Thoracic aorta (tissue), 2 donors: Measurements from ENCODE around the gene VAV2. TPM values are rescaled to one million over a fixed set of nuclear protein-coding genes. Genes with fewer than 3 reads are reported as not detected.

ENCODE experiments used
- ATAC-seq: fragments of 150-250 bp; one replicate; pipeline ENCODE4 v1.8.0; 2017; ENCODE audit warnings: low read depth; ENCODE audit not compliant: insufficient number of reproducible peaks, low FRiP score
- DNase-seq: peaks from one replicate; pipeline ENCODE4 v3.0.0-alpha.2; 2020; ENCODE audit warnings: low spot score
- H3K27ac ChIP-seq, 2 donors: fragments of 200-600 bp; sonication (generic); 1 replicate in 1 of 2; 2 replicates in 1 of 2; pipeline ENCODE4 v1.5.1; 2016; ENCODE audit warnings: mild to moderate bottlenecking in 2 of 2, moderate library complexity in 2 of 2
- H3K27me3 ChIP-seq: fragments of 200-600 bp; sonication (generic); replicated peaks from 2 replicates; pipeline ENCODE4 v1.6.0; 2016; ENCODE audit warnings: mild to moderate bottlenecking; ENCODE audit not compliant: insufficient read depth
- H3K36me3 ChIP-seq: fragments of 200-600 bp; sonication (generic); one replicate; pipeline ENCODE4 v1.5.1; 2016
- H3K4me1 ChIP-seq, 2 donors: fragments of 200-600 bp; sonication (generic); 1 replicate in 1 of 2; 2 replicates in 1 of 2; pipeline versions ENCODE4 v1.5.1 to v1.6.0; 2016; ENCODE audit warnings: low read depth in 2 of 2, mild to moderate bottlenecking in 1 of 2; ENCODE audit not compliant: control insufficient read depth in 1 of 2
- H3K4me3 ChIP-seq: fragments of 200-600 bp; sonication (generic); 2 replicates; pipeline ENCODE4 v1.5.1; 2016; ENCODE audit warnings: mild to moderate bottlenecking
- H3K9me3 ChIP-seq: fragments of 200-600 bp; sonication (generic); 2 replicates; pipeline ENCODE4 v1.5.1; 2016
- CTCF ChIP-seq: fragments of 200-600 bp; sonication (generic); IDR thresholded peaks from one replicate; pipeline ENCODE4 v1.5.1; 2019; ENCODE audit warnings: antibody characterized with exemption
- total RNA-seq, 2 donors: library from RNA; depleted of rRNA; stranded (reverse); fragments of >200 nt; gene quantifications; one replicate each; pipeline versions ENCODE4 v1.1.0 to v1.2.3, GENCODE V29; 2016

The VAV2 gene
- total RNA-seq, 2 donors from 2014 or later = 10.1 to 11.5 TPM

GRCh38 chr9:133851693-133852092 is 140.4 kb downstream of the VAV2 start:
- no peak for TF ChIP-seq CTCF
- no peaks in the 10 kb centered on the region for H3K27me3 ChIP-seq
- H3K9me3 ChIP-seq = no peaks in the 10 kb centered on the region
- H3K27ac ChIP-seq = no peak overlapping the region
- no peaks in the 10 kb centered on the region for H3K4me1 ChIP-seq
- no peak for DNase-seq
- no peak for ATAC-seq
- no peak overlapping the region for H3K4me3 ChIP-seq
- no peaks in the 10 kb centered on the region for H3K36me3 ChIP-seq

GRCh38 chr9:133850937-133851336 is 141.2 kb downstream of the VAV2 start:
- no peaks in the 10 kb centered on the region for H3K4me1 ChIP-seq
- no peak for TF ChIP-seq CTCF
- DNase-seq (no peak), ATAC-seq (no peak)
- H3K9me3 ChIP-seq = no peaks in the 10 kb centered on the region
- no peak overlapping the region for H3K4me3 ChIP-seq
- H3K36me3 ChIP-seq = no peaks in the 10 kb centered on the region
- no peak overlapping the region for H3K27ac ChIP-seq
- H3K27me3 ChIP-seq = no peaks in the 10 kb centered on the region

GRCh38 chr9:133850161-133850560 is 142.0 kb downstream of the VAV2 start:
- Histone ChIP-seq H3K36me3 (no peaks in the 10 kb centered on the region), H3K27ac (no peak overlapping the region), H3K4me1 (no peaks in the 10 kb centered on the region), H3K9me3 (no peaks in the 10 kb centered on the region), H3K27me3 (no peaks in the 10 kb centered on the region), H3K4me3 (no peak overlapping the region)
- no peak for TF ChIP-seq CTCF
- ATAC-seq = no peak
- DNase-seq = no peak

- Histone ChIP-seq H3K4me1 (no peaks in the 10 kb centered on the region), H3K27ac (no peak overlapping the region), H3K27me3 (no peaks in the 10 kb centered on the region), H3K9me3 (no peaks in the 10 kb centered on the region), H3K4me3 (no peak overlapping the region), H3K36me3 (no peaks in the 10 kb centered on the region)
- ATAC-seq (no peak), DNase-seq (no peak)
- no peak for TF ChIP-seq CTCF
Observed at GRCh38 chr9:133849110-133849670, 142.9 kb downstream of the VAV2 start.

- no peaks in the 10 kb centered on the region for H3K36me3 ChIP-seq
- TF ChIP-seq CTCF = no peak
- no peaks in the 10 kb centered on the region for H3K4me1 ChIP-seq
- H3K4me3 ChIP-seq = no peak overlapping the region
- no peaks in the 10 kb centered on the region for H3K9me3 ChIP-seq
- no peaks in the 10 kb centered on the region for H3K27me3 ChIP-seq
- DNase-seq (no peak), ATAC-seq (no peak)
- no peak overlapping the region for H3K27ac ChIP-seq
Observed at GRCh38 chr9:133848471-133849109, 143.5 kb downstream of the VAV2 start.
